WTC11 (cell line): Measurements from ENCODE around the gene ARHGAP25. TPM values are rescaled to one million over a fixed set of nuclear protein-coding genes. Genes with fewer than 3 reads are reported as not detected.

ENCODE experiments used
- ATAC-seq: fragments of 200-7000 bp; cut with Tn5 transposase; 2 replicates; pipeline ENCODE4 v1.10.0; 2021; ENCODE audit warnings: mild to moderate bottlenecking, moderate library complexity
- CTCF ChIA-PET: fragments of 300-600 bp; sonication (Branson Sonifier 250); formaldehyde crosslinking; loops from one replicate; lab custom pipeline; 2021; ENCODE audit warnings: antibody characterized with exemption; lab: Charles Lee
- POLR2A ChIA-PET: fragments of 350-600 bp; sonication (Branson Sonifier 250); formaldehyde crosslinking; loops from one replicate; lab custom pipeline; 2021; ENCODE audit warnings: antibody characterized with exemption; lab: Charles Lee
- DNase-seq: peaks from one replicate; pipeline ENCODE4 v3.0.0; 2021; ENCODE audit warnings: low spot score
- H3K27ac Mint-ChIP-seq: 2 replicates; pipeline ENCODE4 v1.8.0; 2021; ENCODE audit warnings: mixed read lengths
- H3K27me3 Mint-ChIP-seq: 2 replicates; pipeline ENCODE4 v1.8.0; 2021; ENCODE audit warnings: low read depth, mild to moderate bottlenecking, moderate library complexity, mixed read lengths
- H3K36me3 Mint-ChIP-seq: 2 replicates; pipeline ENCODE4 v1.8.0; 2021; ENCODE audit warnings: mixed read lengths
- H3K4me1 Mint-ChIP-seq: 2 replicates; pipeline ENCODE4 v1.8.0; 2022; ENCODE audit warnings: mixed read lengths
- H3K4me3 Mint-ChIP-seq: 2 replicates; pipeline ENCODE4 v1.8.0; 2021; ENCODE audit warnings: mild to moderate bottlenecking, moderate library complexity, mixed read lengths
- H3K9me3 Mint-ChIP-seq: 2 replicates; pipeline ENCODE4 v1.8.0; 2021; ENCODE audit warnings: mixed read lengths
- ATF3 ChIP-seq: sonication (generic); formaldehyde crosslinking; conservative IDR thresholded peaks from 2 replicates; pipeline ENCODE4 v1.8.1; 2022; ENCODE audit warnings: mild to moderate bottlenecking, missing genetic modification reagents
- CTCF ChIP-seq: fragments of 200-600 bp; IDR thresholded peaks from 2 replicates; pipeline ENCODE4 v1.8.0; 2022; ENCODE audit warnings: antibody characterized with exemption
- ETV6 ChIP-seq: sonication (generic); formaldehyde crosslinking; IDR thresholded peaks from 2 replicates; pipeline ENCODE4 v1.8.1; 2022; ENCODE audit warnings: mild to moderate bottlenecking, missing genetic modification reagents
- FOXP4 ChIP-seq: sonication (generic); formaldehyde crosslinking; IDR thresholded peaks from 2 replicates; pipeline ENCODE4 v1.8.0; 2022; ENCODE audit warnings: mild to moderate bottlenecking, missing genetic modification reagents
- JAZF1 ChIP-seq: fragments of 250-450 bp; sonication (Bioruptor Pico); IDR thresholded peaks from 2 replicates; pipeline ENCODE4 v1.9.0; 2021; ENCODE audit warnings: moderate library complexity, mild to moderate bottlenecking, inconsistent platforms
- PRDM15 ChIP-seq: sonication (generic); formaldehyde crosslinking; IDR thresholded peaks from 2 replicates; pipeline ENCODE4 v1.8.0; 2022; ENCODE audit warnings: missing genetic modification reagents
- SMAD3 ChIP-seq: sonication (generic); formaldehyde crosslinking; IDR thresholded peaks from 2 replicates; pipeline ENCODE4 v1.8.0; 2022; ENCODE audit warnings: missing genetic modification reagents, mild to moderate bottlenecking, borderline replicate concordance
- STAT6 ChIP-seq: sonication (generic); formaldehyde crosslinking; conservative IDR thresholded peaks from 2 replicates; pipeline ENCODE4 v1.8.1; 2023; ENCODE audit warnings: mild to moderate bottlenecking, low read depth, missing genetic modification reagents, moderate library complexity
- TEAD4 ChIP-seq: sonication (generic); formaldehyde crosslinking; IDR thresholded peaks from 2 replicates; pipeline ENCODE4 v1.8.0; 2022; ENCODE audit warnings: mild to moderate bottlenecking, missing genetic modification reagents
- ZNF121 ChIP-seq: sonication (generic); formaldehyde crosslinking; IDR thresholded peaks from 2 replicates; pipeline ENCODE4 v1.8.0; 2023; ENCODE audit warnings: missing genetic modification reagents
- ZNF317 ChIP-seq: sonication (generic); formaldehyde crosslinking; IDR thresholded peaks from 2 replicates; pipeline ENCODE4 v1.8.1; 2023; ENCODE audit warnings: low read depth, mild to moderate bottlenecking, moderate library complexity, missing genetic modification reagents, borderline replicate concordance
- ZNF396 ChIP-seq: fragments of 250-450 bp; sonication (Bioruptor Pico); IDR thresholded peaks from 2 replicates; pipeline ENCODE4 v1.8.0; 2021; ENCODE audit warnings: mild to moderate bottlenecking, moderate library complexity, borderline replicate concordance
- ZNF532 ChIP-seq: fragments of 250-450 bp; sonication (Bioruptor Pico); IDR thresholded peaks from 2 replicates; pipeline ENCODE4 v1.9.0; 2021; ENCODE audit warnings: mild to moderate bottlenecking, borderline replicate concordance
- total RNA-seq: library from RNA; stranded (reverse); gene quantifications from 3 replicates; pipeline ENCODE4 v1.2.3, GENCODE V29; 2021

Gene ARHGAP25
- total RNA-seq, 1 experiment from 2014 or later, result 2.9 TPM

GRCh38 chr2:68817306-68817705 is 82.7 kb downstream of the ARHGAP25 start:
- H3K4me3 Mint-ChIP-seq, result no peak overlapping the region
- DNase-seq (no peak), ATAC-seq (no peak)
- ChIA-PET CTCF (no interaction called here), POLR2A (no interaction called here)
- no peak for TF ChIP-seq ATF3 (CRISPR knock-in tag)
- no peak for TF ChIP-seq CTCF
- TF ChIP-seq ZNF532 (CRISPR knock-in tag), result no peak
- TF ChIP-seq ETV6, result no peak
- no peak for TF ChIP-seq TEAD4 (CRISPR knock-in tag)
- no peak for TF ChIP-seq ZNF396 (CRISPR knock-in tag)
- no peak for TF ChIP-seq SMAD3 (CRISPR knock-in tag)
- TF ChIP-seq ZNF317 (CRISPR knock-in tag), result no peak
- TF ChIP-seq JAZF1 (CRISPR knock-in tag), result no peak
- no peak for TF ChIP-seq FOXP4 (CRISPR knock-in tag)
- TF ChIP-seq STAT6, result no peak
- no peak for TF ChIP-seq PRDM15 (CRISPR knock-in tag)
- TF ChIP-seq ZNF121 (CRISPR knock-in tag), result no peak
- H3K9me3 Mint-ChIP-seq, result no peaks in the 10 kb centered on the region
- no peaks in the 10 kb centered on the region for H3K36me3 Mint-ChIP-seq
- no peaks in the 10 kb centered on the region for H3K27me3 Mint-ChIP-seq
- H3K27ac Mint-ChIP-seq, result no peak overlapping the region
- peaks cover 24% of the 10 kb centered on the region for H3K4me1 Mint-ChIP-seq
